Umbilical cord (tissue), 2 donors: ENCODE data around the gene WIZ. TPM values are rescaled to one million over a fixed set of nuclear protein-coding genes. Genes with fewer than 3 reads are reported as not detected.

ENCODE experiments used
- DNase-seq: peaks from one replicate; pipeline ENCODE4 v3.0.0-alpha.2; 2015; ENCODE audit warnings: low spot score
- total RNA-seq: library from RNA; depleted of rRNA; stranded (reverse); fragments of >200 nt; gene quantifications from one replicate; pipeline ENCODE4 v1.2.3, GENCODE V29; 2014; ENCODE audit warnings: low replicate concordance; ENCODE audit not compliant: insufficient read depth

WIZ gene
- total RNA-seq, 1 donor from 2014 or later: 6.0 TPM

DNA sequence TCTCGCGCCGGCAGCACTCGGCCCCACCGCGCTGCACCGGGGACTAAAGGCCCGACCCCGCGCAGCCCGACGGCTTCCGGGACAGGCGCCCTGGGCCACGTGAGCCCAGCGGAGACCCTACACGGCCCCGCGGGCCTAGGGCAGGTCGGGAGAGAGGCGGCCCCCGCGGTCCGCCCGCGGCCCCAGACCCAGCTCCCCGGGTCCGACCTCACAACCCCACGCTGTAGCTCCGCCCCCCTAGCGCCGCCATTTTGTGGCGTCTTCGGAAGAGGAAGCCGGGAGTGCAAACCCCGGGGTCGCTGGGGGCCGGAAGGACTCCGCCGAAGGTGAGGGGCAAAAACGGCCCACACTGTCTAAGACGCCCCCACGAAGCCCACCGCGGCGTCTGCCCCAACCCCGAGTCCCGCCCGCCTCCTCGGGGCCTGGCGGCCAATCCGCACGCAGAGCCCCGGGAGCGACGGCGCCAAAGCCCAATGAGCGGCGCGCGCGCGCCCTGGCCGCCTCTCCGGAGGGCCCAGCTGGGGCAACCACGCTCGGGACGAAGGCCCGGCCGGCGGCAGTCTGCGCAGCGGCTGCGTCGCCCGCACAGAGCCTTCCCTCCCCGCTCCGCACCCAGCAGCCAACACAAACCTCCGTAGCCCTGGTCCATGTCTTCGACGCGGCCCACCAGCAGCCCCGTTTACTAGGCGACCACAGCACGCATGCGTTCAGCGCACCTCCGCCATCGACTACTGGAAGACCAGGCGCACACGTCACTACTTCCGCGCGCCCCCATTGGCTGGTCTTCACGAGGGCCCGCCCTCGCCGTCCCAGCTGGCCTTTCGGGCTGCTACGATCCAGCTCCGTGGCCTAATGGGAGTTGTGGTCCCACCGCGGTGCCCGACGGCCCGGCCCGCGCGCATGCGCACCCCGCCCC is 70.4 kb downstream of the WIZ start, which contains the start of gene AKAP8:
TSS of gene AKAP8 (minus strand) at position 705 of the 916 bp plus-strand sequence. CDS start at position 649, 56 bp downstream.
- DNase-seq: peak; percentile 99

DNA sequence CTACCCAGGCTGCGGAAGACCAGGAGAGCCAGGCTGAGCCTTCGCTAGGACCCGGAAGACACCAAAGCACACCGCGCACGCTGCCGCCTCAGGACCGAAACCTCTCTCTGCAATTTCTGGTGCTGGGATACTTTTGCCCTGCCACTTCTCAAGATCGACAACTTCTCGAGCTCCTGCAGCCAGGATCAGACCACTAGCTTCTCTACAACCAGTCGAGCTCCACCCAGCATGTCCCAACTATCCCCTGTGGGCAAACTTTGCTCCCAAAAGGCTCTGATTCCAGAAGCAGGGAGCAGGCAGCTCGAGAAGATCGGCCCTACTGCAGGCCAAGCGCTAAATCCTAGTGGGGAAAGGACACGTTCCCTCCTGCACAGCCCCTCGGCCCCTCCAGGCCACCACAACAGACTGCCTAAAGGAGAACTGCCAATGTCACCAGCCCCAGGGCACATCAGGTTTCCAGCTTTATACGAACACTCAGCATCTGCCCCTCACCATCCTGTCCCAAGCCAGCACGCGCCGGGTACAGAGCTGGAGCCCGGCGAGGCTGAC is 71.1 kb downstream of the WIZ start:
- DNase-seq: peak; percentile 68

DNA sequence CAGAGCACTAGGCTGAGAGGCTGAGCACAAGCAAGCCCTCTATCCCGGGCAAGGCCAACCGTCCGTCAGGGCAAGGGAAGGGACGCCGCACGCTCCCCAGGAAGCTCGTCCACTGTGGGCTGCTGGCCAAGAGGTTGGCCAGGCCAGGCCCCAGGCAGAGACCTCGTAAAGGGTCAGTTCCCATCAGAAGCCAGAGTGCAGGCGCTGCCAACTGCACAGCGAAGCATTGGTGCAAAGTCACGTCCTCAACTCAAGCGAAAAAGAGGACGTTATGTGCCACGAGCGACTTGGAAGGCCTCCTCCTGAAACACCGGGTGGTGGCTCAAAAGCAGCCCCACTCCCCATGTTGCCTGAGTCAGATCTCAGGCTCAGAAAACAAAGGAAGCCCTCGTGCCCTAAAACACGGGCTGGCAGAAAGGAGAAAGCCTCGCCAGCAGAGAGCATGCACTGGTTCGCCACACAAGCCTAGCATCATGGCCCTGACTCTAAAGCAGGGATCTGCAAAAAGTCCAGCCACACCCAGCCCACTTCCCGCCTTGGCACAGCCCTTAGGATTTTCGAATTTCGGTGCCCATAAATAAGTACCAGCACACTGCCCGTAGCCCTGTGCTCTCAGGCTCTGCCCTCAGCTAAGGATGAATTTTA is 74.8 kb downstream of the WIZ start:
- no peak for DNase-seq

DNA sequence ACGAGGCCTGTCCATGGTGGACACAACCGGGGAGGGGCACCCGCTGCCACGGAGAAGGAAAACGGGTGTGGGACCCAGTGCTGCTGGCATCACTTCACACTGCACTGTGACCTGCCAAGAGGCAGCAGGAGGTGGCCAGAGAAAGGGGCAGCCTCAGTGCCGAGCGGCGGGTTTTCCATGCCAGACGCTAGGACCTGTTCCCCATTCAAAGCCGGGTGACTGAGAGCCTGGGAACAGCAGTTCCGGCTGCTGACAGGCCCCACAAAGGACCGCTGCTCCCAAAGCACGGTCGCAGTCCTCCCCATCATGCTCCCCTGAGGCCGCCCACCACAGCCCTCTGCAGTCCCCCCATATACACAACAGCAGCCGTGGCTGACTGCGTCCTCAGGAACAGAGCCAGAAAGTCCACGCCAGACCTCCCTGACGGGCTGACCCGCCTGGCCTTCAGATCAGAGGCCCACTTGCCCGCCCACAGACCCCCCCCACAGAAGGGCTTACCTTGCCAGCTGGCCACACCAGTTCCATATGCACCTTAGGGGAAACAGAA is 75.6 kb downstream of the WIZ start:
- no peak for DNase-seq

DNA sequence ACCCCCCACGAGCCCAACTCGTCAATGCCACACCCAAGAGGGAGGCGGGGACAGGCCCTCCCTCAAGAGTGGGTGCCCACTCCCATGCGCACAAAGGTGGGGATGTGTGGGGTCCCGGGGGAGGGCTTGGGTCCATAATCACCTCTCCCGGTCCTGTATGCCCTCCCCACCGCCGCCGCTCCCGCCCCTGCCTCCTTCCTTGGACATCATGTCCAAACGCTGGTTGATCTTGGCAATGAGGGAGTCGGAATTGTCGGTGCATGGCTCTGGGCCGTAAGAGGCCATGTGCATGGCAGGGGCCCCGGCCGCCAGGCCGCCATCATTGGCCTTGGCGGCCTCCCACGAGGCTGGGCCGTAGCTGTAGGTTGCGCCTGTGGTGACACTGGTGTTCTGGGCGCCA is 76.1 kb downstream of the WIZ start:
- DNase-seq: no peak

DNA sequence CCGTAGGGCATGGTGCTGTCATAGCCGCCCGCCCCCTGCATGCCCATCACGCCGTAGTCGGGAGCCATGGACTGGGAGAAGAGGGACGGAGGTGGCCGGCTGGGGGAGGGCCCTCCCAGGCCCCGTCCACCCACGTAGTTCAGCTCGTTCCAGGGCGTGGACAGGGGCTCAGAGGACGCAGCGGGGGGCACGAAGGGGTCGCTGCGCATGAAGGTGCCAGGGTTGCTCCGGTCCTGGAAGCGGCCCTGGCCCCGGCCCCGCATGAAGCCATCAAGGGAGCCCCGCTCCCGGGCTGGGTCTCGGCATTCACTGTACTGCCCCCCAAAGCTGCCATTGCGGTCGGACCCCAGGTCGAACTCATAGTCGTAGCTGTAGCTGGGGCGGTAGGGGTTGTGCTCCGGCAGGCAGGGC is 76.9 kb downstream of the WIZ start:
- no peak for DNase-seq

DNA sequence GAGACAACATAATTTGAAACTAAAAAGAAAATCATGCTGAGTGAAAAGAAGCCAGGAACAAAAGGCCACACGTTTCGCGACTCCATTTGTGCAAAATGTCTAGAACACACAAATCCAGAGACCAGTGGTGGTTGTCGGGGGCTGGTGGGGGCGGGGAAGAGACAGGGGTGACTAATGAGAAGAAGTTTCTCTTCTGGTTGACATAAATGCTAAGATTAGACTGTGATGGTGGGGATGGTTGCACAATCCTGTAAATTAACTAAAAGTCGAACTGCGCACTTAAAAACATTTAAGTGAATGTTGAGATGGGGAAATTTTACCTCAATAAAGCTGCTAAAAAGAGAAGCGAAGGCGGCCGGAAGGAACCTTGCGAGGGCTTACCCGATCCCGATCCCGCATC is 77.3 kb downstream of the WIZ start:
- no peak for DNase-seq

DNA sequence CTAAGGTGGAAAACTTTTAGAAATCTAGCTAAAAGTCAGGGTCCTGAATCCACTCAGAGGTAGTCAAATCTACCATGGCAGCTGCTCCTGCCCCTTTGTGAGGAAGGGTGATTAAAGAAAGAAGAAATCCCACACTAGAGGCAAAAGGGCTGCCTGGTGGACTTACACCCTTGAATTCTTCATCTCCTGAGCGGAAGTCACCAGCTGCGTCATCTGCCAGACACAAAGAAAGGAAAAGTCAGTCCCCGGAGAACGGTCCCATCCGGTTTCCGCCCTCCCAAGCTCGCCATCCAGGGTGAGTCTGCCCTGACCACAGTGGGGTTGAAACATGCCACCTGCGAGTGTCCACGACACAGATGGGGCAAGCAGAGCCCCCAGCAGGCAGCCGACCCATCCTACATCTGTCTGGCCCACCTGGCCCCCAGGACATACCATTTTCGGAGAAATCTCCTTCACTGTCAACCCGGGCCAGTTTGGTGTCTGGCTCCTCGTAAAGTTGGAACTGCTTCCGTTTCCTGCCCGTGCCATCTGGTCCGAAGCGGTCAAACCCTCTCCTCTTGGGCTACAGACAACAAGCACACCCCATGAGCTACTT is 77.9 kb downstream of the WIZ start:
- no peak for DNase-seq

DNA sequence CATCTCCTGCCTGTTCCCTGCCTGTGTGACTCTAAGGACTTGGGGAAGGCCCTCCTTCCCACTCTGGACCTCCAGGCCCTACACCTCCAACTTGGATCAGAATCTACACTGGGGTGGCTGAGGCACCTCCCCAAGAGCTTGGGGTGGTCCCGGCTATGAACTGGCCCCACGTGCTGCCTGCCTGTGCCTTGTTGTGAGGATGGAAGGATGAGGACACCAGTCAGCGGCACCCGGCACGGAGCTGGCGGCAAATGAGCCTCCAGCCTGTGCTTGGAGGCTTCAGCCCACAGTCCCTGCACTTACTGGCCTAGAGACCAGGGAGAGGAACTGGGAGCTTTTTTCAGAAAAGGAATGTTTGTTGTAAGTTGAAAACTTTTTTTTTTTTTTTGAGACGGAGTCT is 78.6 kb downstream of the WIZ start:
- DNase-seq: no peak

Other genes starting within 250 kb of the WIZ start
- gene NOTCH3, start 249.0 kb downstream of the WIZ start, total RNA-seq: 58.0 TPM
- gene EPHX3, start 217.5 kb downstream of the WIZ start, total RNA-seq: not detected
- 8.2 TPM for gene BRD4, start 117.4 kb downstream of the WIZ start, total RNA-seq
- 23.8 TPM for gene AKAP8, start 70.2 kb downstream of the WIZ start, total RNA-seq
- 28.4 TPM for gene AKAP8L, start 31.0 kb downstream of the WIZ start, total RNA-seq
- gene RASAL3, start 14.6 kb upstream of the WIZ start, total RNA-seq: 1.4 TPM
- gene PGLYRP2, start 29.5 kb upstream of the WIZ start, total RNA-seq: not detected
- gene CYP4F22, start 58.6 kb upstream of the WIZ start, total RNA-seq: not detected
- gene CYP4F8, start 165.3 kb upstream of the WIZ start, total RNA-seq: 5.3 TPM
- gene CYP4F3, start 190.9 kb upstream of the WIZ start, total RNA-seq: 0.96 TPM
- 9.6 TPM for gene CYP4F12, start 223.1 kb upstream of the WIZ start, total RNA-seq